Measurements from ENCODE around the gene PCSK7. TPM values are rescaled to one million over a fixed set of nuclear protein-coding genes. Genes with fewer than 3 reads are reported as not detected.

The PCSK7 gene
- total and polyA plus RNA-seq, 2 of the 4 experiments (the other 2 are of a cell fraction) = 35.8 to 54.3 TPM

DNA sequence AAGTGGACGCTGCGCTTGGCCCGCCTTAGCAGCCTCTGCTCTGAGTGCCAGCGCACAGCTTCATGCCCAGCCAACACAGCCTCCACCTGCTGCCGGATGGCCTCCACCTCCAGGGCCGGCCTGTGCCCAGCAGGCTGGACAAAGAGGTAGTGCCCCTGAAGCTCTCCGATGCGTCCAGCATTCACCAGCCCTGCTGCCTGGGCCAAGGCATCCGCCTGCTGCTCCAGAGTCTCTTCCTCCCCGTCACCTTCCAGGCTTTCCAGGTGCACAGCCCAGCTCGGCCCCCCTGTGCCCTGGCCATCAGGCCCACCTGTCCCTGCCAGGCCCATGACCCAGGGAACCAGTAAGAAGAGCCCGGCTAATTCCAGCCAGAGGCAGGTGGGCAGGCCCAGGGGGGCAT, 2.5 kb downstream of the PCSK7 start:
- in situ Hi-C loops (cut with MboI; ENCODE audit: low sequenced_read_pairs) = loop anchor here (10.0 kb wide), 1 partner anchor 355 kb away; no protein-coding TSS in a partner anchor
- POLR2A ChIA-PET (ENCODE audit: unreplicated experiment) = interaction anchor here (0.6 kb wide), 2 partner anchors 29 to 55 kb away, joined by 3 to 9 read pairs; no protein-coding TSS in a partner anchor
- BruUV-seq (replicated peaks) = TSS peak; percentile 53
- no peak overlapping the region for H3K27ac ChIP-seq (ENCODE audit: insufficient read depth, low read length)
- CTCF ChIA-PET = interaction anchor here (0.6 kb wide), 1 partner anchor 7 kb away, joined by 3 read pairs; no protein-coding TSS in a partner anchor
- no peak overlapping the region for H3K18ac ChIP-seq (ENCODE audit: low read depth, low read length)
- H2BK120ac ChIP-seq (ENCODE audit: low read depth, low read length) = no peak overlapping the region
- H2AK9ac ChIP-seq (replicated peaks; ENCODE audit: low read depth, low read length, poor library complexity) = no peak overlapping the region
- H3K14ac ChIP-seq (replicated peaks; ENCODE audit: low read depth, low read length) = no peak overlapping the region
- WGBS, 2 experiments (ENCODE audit: extremely low coverage in 2 of 2, insufficient read length in 1 of 2) = 100% methylated on average over 10 of the region's 12 CpGs; no CpG with 5 or more reads in 1 of the 2 experiments
- no peak overlapping the region for H3K23ac ChIP-seq (ENCODE audit: low read depth, low read length)
- H3K56ac ChIP-seq (ENCODE audit: extremely low read depth, insufficient read depth, low read length) = no peak overlapping the region
- no peak overlapping the region for H3K4me3 ChIP-seq (ENCODE audit: insufficient read depth, low read depth, low read length)
- H2AFZ ChIP-seq (replicated peaks; ENCODE audit: low read length, poor library complexity) = no peak overlapping the region
- no peak overlapping the region for H3K9ac ChIP-seq (ENCODE audit: low read depth, low read length)
- peaks cover 7% of the 10 kb centered on the region for H3K4me1 ChIP-seq (ENCODE audit: control insufficient read depth, insufficient read depth, low read length)
- H4K8ac ChIP-seq (ENCODE audit: low read depth in 2 of 2, low read length in 2 of 2) = no peak overlapping the region
- H4K20me1 ChIP-seq (ENCODE audit: insufficient read depth, low read length) = no peaks in the 10 kb centered on the region; the same call in 1 of the 2 replicates
- dilution Hi-C loops (cut with HindIII; ENCODE audit: low sequenced_read_pairs, unreplicated experiment) = no loop called here
- no peaks in the 10 kb centered on the region for H3K9me1 ChIP-seq (ENCODE audit: insufficient read depth, low read length)
- H3K36me3 ChIP-seq (ENCODE audit: control insufficient read depth, insufficient read depth, low read length) = peaks cover 36% of the 10 kb centered on the region
- H4K91ac ChIP-seq (ENCODE audit: insufficient read depth, low read depth, low read length) = no peak overlapping the region
- no peak overlapping the region for H2BK15ac ChIP-seq (ENCODE audit: low read depth, low read length)
- DNase-seq (no peak), ATAC-seq (ENCODE audit: low read depth) (no peak)
- no peak overlapping the region for H2BK5ac ChIP-seq (ENCODE audit: low read depth, low read length, poor library complexity, severe bottlenecking)
- H2BK20ac ChIP-seq (ENCODE audit: low read depth, low read length) = no peak overlapping the region
- no peak overlapping the region for H3K4me2 ChIP-seq (ENCODE audit: low read depth, low read length)
- peaks cover 26 to 51% of the 10 kb centered on the region in 2 experiments for H3K79me1 ChIP-seq (ENCODE audit: low read depth in 1 of 2, low read length in 2 of 2)
- H3K27me3 ChIP-seq (ENCODE audit: control insufficient read depth, insufficient read depth, low read length) = no peaks in the 10 kb centered on the region
- H3K4ac ChIP-seq (ENCODE audit: low read depth, low read length) = no peak overlapping the region
- H2AK5ac ChIP-seq (ENCODE audit: low read depth, low read length) = no peak overlapping the region
- no peaks in the 10 kb centered on the region for H3K9me3 ChIP-seq (ENCODE audit: control insufficient read depth, insufficient read depth, low read length)
- intact Hi-C loops (cut with micrococcal nuclease) = loop anchor here (10.0 kb wide), 1 partner anchor 375 kb away; no protein-coding TSS in a partner anchor
- H4K5ac ChIP-seq (ENCODE audit: low read depth, low read length) = no peak overlapping the region
- TF ChIP-seq SMC3 (IDR thresholded peaks at IDR 0.05; ENCODE audit: low read depth, low read length) (no peak), BHLHE40 (IDR thresholded peaks at IDR 0.05; ENCODE audit: low read depth, low read length) (no peak), FOS (IDR thresholded peaks at IDR 0.05; ENCODE audit: low read depth, low read length) (no peak), CHD1 (IDR thresholded peaks at IDR 0.05; ENCODE audit: low read depth, low read length) (no peak), RCOR1 (IDR thresholded peaks at IDR 0.05; ENCODE audit: insufficient replicate concordance, low read length) (no peak), RFX5 (IDR thresholded peaks at IDR 0.05; ENCODE audit: low read depth, low read length) (no peak), POLR2A (IDR thresholded peaks at IDR 0.05; ENCODE audit: low read depth, low read length) (no peak), NFE2L2 (IDR thresholded peaks at IDR 0.05; ENCODE audit: low read depth, low read length) (no peak), RAD21 (IDR thresholded peaks at IDR 0.05; ENCODE audit: low read length) (no peak), MAZ (IDR thresholded peaks at IDR 0.05; ENCODE audit: borderline replicate concordance, low read depth, low read length) (no peak), MXI1 (IDR thresholded peaks at IDR 0.05; ENCODE audit: borderline replicate concordance, low read depth, low read length) (no peak), MAFK (IDR thresholded peaks at IDR 0.05; ENCODE audit: low read depth, low read length) (no peak), CEBPB (IDR thresholded peaks at IDR 0.05; ENCODE audit: low read depth, low read length) (no peak)
- TF ChIP-seq, protein P1, sequence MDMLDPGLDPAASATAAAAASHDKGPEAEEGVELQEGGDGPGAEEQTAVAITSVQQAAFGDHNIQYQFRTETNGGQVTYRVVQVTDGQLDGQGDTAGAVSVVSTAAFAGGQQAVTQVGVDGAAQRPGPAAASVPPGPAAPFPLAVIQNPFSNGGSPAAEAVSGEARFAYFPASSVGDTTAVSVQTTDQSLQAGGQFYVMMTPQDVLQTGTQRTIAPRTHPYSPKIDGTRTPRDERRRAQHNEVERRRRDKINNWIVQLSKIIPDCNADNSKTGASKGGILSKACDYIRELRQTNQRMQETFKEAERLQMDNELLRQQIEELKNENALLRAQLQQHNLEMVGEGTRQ (IDR thresholded peaks at IDR 0.05; ENCODE audit: low read depth, low read length) = no peak
- TF ChIP-seq, protein P2, sequence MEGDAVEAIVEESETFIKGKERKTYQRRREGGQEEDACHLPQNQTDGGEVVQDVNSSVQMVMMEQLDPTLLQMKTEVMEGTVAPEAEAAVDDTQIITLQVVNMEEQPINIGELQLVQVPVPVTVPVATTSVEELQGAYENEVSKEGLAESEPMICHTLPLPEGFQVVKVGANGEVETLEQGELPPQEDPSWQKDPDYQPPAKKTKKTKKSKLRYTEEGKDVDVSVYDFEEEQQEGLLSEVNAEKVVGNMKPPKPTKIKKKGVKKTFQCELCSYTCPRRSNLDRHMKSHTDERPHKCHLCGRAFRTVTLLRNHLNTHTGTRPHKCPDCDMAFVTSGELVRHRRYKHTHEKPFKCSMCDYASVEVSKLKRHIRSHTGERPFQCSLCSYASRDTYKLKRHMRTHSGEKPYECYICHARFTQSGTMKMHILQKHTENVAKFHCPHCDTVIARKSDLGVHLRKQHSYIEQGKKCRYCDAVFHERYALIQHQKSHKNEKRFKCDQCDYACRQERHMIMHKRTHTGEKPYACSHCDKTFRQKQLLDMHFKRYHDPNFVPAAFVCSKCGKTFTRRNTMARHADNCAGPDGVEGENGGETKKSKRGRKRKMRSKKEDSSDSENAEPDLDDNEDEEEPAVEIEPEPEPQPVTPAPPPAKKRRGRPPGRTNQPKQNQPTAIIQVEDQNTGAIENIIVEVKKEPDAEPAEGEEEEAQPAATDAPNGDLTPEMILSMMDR (conservative IDR thresholded peaks at IDR 0.05; ENCODE audit: low read depth, low read length) = no peak
- TF ChIP-seq, protein P3, sequence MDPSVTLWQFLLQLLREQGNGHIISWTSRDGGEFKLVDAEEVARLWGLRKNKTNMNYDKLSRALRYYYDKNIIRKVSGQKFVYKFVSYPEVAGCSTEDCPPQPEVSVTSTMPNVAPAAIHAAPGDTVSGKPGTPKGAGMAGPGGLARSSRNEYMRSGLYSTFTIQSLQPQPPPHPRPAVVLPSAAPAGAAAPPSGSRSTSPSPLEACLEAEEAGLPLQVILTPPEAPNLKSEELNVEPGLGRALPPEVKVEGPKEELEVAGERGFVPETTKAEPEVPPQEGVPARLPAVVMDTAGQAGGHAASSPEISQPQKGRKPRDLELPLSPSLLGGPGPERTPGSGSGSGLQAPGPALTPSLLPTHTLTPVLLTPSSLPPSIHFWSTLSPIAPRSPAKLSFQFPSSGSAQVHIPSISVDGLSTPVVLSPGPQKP (IDR thresholded peaks at IDR 0.05; ENCODE audit: borderline replicate concordance, low read depth, low read length) = no peak
